ENCODE data around the gene GABBR1. TPM values are rescaled to one million over a fixed set of nuclear protein-coding genes. Genes with fewer than 3 reads are reported as not detected.

The GABBR1 gene
- total RNA-seq, 1 experiment from 2014 or later, result 5.0 TPM

DNA sequence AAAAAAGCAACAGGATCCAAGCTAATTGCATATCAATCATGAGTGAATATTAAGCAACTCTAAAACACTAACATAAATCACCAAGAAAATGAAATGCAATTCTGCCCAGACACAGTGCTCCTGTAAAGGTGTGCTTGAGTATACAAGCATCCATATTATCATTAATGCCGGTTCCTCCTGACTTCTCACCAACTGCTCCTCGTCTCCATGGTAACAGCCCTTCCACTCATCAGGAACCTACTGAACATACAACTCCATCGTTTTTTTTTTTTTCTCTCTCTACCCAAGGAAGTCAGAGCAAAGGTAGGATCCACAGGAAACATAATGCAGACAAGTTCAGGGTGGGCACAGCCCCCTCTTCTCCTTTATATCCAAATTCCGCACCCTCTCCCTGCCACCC, 12.4 kb downstream of the GABBR1 start:
- no peak for DNase-seq (ENCODE audit: low read depth)

DNA sequence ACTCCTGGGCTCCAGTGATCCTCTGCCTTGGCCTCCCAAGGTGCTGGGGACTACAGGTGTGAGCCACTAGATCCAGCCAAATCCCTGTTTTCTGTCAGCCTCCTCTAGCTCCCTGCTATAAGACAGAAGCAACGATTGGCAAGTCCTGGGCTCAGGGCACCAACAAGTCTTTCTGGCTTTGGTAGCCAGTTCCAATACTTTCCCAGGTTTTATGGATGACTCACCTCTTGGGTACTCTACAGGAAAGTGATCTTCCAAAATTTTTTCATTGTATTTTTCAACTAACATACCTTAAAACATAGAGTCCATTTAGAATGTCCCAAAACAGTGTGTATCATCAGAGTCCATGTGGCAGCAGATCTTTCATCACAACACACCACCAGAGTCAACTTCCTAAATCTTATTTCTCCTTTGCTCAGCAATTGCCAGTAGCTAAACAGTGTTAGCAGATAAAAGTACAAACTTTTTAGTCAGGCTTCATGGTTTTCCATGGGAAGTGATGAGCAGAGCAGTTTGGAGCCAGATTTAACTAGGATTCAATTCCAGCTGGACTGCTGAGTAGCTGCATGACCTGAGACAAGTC, 13.3 kb downstream of the GABBR1 start:
- DNase-seq (ENCODE audit: low read depth), result no peak

DNA sequence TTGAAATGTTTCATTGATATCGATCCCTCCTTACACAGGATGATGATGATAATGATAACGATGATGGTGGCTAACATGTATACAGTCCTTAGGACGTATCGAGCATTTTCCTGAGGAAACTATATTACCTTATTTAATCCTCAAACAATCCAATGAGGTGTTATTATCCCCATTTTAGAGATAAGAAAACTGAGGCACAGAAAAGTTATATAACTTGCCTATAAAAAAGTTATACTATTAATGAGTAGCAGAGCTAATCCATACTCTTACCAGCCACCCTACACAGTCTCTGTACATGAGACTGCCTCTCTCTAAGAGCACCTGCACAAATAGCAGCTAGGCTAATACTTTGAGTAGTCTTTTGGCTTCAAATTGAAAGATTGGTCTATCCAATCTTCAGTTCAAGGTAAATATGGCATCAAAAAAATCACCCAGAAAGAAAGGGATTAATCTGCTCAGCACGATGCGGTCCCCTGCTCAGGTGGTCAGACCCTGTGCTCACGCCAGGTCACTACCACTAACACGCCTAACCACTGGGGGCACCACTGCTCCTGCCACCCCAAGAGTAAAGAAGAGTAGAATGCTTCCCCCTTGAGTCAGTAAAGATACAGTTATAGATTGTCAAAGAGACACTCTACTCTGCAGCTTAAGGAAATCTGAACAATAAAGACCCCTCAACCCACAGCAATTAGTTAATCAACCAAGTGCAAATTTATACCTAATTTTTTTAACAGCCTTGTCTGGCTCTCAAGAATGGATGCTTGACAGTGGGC, 15.0 kb downstream of the GABBR1 start:
- DNase-seq (ENCODE audit: low read depth), result no peak

- DNase-seq (ENCODE audit: low read depth), result no peak
Observed at GRCh38 chr6:29611426-29611825, 21.6 kb downstream of the GABBR1 start.

DNA sequence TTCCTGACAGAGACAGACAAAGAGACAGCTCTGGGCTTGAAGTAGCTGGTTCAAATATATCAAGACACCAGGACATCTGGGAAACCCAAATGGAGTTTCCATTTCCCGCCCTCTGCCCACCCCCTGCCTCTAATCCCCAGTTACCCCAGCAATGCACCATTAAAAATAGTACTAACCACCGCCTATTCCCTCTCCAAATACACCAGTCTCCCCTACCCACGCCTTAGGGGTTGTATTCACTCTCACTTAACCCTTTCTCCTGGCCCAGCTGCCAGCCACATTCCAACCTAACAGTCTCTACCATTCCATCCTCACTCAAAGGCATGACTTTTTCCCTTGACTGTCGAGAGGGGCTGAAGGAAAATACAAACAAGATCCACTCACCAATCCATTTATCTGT, 22.4 kb downstream of the GABBR1 start:
- DNase-seq (ENCODE audit: low read depth), result no peak

GRCh38 chr6:29608131-29608530, 24.9 kb downstream of the GABBR1 start:
- DNase-seq (ENCODE audit: low read depth), result no peak

GRCh38 chr6:29603930-29604329, 29.1 kb downstream of the GABBR1 start:
- DNase-seq (ENCODE audit: low read depth), result peak; percentile 43

DNA sequence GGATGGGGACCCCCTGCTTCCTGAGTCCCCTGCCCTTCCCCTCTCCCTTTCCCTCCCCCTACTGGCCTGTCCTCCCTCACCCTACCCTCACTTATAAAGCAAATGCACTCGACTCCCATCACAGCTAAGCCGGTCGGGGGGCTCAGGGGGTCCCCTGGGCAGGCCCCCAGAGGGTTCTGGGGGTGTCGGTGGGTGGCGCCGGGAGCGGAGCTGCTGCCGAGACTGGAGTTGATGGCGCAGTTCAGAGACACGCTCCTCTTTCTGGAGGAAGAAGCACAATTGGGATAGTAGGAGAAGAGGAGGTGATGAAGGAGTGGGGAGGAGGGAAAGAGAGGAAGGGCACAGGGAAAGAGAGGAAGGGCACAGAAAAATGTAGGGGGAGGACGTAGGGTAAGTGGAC, 29.5 kb downstream of the GABBR1 start:
- no peak for DNase-seq (ENCODE audit: low read depth)

GRCh38 chr6:29602564-29603361, 30.2 kb downstream of the GABBR1 start:
- DNase-seq (ENCODE audit: low read depth), result peak; percentile 19

DNA sequence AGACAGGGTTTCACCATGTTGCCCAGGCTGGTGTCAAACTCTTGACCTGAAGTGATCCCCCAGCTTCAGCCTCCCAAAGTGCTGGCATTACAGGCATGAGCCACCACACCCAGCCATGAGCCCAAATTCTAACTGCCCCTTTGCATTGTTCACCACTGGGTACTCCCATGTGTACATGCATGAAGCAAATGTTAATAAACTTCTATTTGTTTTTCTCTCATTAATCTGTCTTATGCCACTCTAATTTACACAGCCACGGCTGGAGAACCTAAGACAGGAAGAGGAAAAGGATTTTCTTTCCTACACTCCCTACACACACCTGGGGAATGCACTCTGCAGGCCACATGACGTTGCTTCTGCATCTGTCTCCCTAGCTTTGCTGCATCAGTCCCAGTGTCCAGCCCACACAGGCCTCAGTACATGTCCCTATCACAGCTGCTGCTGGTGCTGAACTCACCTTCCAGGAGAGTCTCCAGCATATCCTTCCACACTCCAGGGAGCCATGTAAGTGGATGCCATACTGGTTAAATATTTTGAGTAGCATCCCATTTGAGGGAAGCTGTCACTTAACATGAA, 34.7 kb downstream of the GABBR1 start:
- DNase-seq (ENCODE audit: low read depth), result no peak

GRCh38 chr6:29597184-29597583, 35.8 kb downstream of the GABBR1 start:
- DNase-seq (ENCODE audit: low read depth), result no peak

DNA sequence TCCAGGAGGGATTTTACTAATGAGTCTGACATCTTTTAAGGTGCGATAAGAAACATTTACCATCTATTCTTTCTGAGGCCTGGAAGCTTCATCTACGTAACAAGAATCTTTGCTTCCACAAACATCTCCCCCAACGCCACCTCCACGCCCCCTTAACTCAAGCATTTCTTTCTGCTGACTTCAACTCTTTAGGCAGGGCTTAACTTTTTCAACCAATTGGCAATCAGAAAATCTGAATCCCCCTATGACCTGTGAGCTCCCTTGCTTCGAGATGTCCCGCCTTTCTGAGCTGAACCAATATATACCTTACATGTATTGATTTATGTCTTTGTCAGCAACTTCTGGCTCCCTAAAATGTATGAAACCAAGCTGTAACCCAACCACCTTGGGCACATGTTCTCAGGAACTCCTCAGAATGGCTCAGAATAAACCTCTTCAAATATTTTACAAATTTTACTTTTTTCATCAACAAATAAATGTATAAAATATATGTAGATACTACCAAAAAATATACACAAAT, 36.5 kb downstream of the GABBR1 start:
- no peak for DNase-seq (ENCODE audit: low read depth)

DNA sequence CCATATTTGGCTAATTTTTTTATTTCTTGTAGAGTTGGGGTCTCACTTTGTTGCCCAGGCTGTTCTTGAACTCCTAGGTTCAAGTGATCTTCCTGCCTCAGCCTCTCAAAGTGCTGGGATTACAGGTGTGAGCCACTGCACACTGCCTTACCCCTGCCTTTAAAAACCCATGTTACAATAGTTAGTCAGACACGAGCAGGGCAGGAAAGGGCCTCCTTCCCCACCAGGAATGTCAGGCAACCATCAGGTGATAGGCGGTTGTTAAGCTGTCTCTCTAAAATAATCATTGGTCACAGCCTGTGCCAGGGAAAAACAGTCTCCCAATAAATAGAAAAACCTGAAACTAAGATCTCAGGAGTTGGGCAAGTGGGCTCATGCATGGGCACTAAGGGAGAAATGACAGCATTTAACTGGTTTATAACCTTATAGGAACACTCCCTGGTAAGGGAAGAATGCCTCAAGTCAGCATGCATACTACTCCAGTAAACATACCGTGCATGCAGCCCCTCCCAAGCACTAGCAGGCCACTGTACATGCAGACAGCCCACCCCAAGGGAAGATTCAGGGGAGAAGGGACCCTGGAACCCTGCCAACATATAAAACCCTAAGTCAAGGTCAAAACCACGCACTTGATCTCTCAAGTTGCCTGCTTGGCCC, 39.7 kb downstream of the GABBR1 start:
- DNase-seq (ENCODE audit: low read depth), result no peak

GRCh38 chr6:29591677-29592076, 41.3 kb downstream of the GABBR1 start:
- no peak for DNase-seq (ENCODE audit: low read depth)

- DNase-seq (ENCODE audit: low read depth), result no peak
Observed at GRCh38 chr6:29590218-29590808, 42.7 kb downstream of the GABBR1 start.

- DNase-seq (ENCODE audit: low read depth), result peak; percentile 47
Observed at GRCh38 chr6:29589423-29590048, 43.4 kb downstream of the GABBR1 start.

DNA sequence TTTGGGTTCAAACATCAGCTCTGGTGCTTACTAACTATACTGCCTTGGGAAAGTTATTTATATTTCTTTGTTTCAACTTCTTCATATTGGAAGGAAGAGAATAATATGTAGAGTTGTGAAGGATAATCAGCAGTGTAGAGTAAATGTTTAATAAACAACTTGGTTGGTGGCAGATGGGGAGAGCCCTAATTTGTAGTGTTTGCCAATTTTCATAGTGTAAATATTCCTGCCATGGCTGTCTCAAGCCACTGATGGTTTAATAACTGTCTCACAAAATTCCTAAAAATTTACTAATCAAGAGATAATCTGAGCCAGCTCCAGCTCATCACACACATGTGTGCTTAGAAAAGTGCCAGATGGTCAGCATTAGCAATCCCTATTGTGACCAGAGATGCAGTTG, 48.2 kb downstream of the GABBR1 start, which contains the start of gene OR2H2:
Gene OR2H2, plus strand, starts transcription at position 301 of the 400 bp plus-strand sequence. CDS start 2,824 bp downstream, outside the sequence.
- no peak for DNase-seq (ENCODE audit: low read depth)

GRCh38 chr6:29577544-29577943, 55.4 kb downstream of the GABBR1 start:
- DNase-seq (ENCODE audit: low read depth), result no peak

DNA sequence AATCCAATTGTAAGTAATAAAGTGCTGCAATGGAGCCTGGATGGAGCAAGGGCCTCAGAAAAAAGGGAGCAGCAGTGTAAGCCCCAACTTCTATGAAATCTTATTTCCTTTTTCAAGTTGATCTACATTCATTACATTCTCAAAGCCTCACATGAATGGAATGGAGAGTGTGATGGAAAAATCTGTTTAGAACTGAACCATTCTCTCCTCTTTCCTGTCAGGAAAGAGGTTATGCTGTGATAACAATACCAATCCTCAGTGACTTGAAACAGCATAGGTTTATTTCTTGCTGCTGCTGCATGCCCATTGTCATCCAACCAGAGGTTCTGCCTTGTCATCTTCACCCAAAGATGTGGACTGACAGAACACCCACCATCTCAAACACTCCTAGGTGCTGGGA, 56.9 kb downstream of the GABBR1 start:
- DNase-seq (ENCODE audit: low read depth), result no peak

- DNase-seq (ENCODE audit: low read depth), result peak; percentile 2
Observed at GRCh38 chr6:29567991-29568390, 65.0 kb downstream of the GABBR1 start.

GRCh38 chr6:29567541-29567940, 65.4 kb downstream of the GABBR1 start:
- DNase-seq (ENCODE audit: low read depth), result no peak
